Memory B cell (primary cell): Measurements from ENCODE around the gene EHMT1.
"Not testable (repeated sequence)": the region's sequence is repeated elsewhere in the genome, so short reads cannot be mapped to it uniquely, and the experiment has no call there.

ENCODE experiments used
- ATAC-seq: fragments of 150-1000 bp; cut with Tn5 transposase; 2 replicates; pipeline ENCODE4 v1.10.0; 2021; ENCODE audit warnings: low read depth, mild to moderate bottlenecking, moderate library complexity
- DNase-seq, 2 donors: peaks; one replicate each; pipeline ENCODE4 v3.0.0; 2022; ENCODE audit warnings: low spot score in 2 of 2
- H3K27ac Mint-ChIP-seq: one replicate; pipeline ENCODE4 v1.8.0; 2022; ENCODE audit warnings: mild to moderate bottlenecking, moderate library complexity, mixed read lengths
- H3K27me3 Mint-ChIP-seq: one replicate; pipeline ENCODE4 v1.8.0; 2022; ENCODE audit warnings: mixed read lengths
- H3K36me3 Mint-ChIP-seq: one replicate; pipeline ENCODE4 v1.8.0; 2022; ENCODE audit warnings: mild to moderate bottlenecking, mixed read lengths
- H3K4me1 Mint-ChIP-seq: one replicate; pipeline ENCODE4 v1.8.0; 2022; ENCODE audit warnings: mixed read lengths
- H3K4me3 Mint-ChIP-seq: one replicate; pipeline ENCODE4 v1.8.0; 2022; ENCODE audit warnings: mild to moderate bottlenecking, moderate library complexity, mixed read lengths
- H3K9me3 Mint-ChIP-seq: one replicate; pipeline ENCODE4 v1.8.0; 2022; ENCODE audit warnings: mixed read lengths

The EHMT1 gene

DNA sequence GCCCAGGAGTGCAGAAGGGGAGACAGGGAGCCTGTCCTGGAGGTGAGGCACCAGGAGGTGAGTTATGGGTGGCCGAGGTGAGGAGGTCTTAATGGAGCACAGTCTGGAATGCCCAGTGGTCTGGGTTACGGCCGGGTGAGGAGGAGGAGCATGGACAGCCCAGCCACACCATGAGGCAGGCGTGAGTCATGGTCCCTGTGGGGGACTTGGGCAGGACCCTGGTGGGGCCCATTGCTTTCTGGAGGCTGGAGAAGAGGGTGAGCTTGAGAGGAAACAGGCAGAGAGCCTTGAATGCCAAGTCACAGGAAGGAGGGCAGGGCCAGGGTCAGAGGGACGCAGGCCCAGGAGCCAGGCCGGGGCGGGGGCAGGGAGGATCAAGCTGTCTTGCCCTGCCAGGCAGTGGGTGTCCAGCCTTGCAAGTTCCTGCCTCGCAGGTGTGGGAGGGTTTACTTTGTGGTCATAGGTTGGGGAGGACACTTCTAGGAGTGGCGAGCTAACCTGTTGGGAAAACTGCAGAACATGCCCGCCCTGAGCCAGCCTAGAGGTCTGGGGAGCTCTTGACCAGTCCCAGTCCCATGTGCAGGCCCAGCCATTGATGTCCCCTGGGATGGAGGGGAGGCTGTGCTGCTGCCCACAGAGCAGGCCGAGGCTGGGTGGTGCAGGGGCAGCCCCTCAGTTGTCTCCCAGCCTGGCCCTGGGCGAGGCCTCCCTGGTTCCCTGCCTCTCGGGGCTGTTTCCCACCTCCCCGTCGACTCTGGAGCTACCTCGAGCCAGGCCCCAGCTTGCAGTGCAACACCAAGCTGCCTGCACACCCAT, 261.6 kb downstream of the EHMT1 start:
- no peak for DNase-seq
- no peaks in the 10 kb centered on the region for H3K4me1 Mint-ChIP-seq
- H3K27ac Mint-ChIP-seq: no peak overlapping the region
- ATAC-seq: no peak
- H3K4me3 Mint-ChIP-seq: no peak overlapping the region
- H3K36me3 Mint-ChIP-seq: peaks cover 2% of the 10 kb centered on the region
- H3K9me3 Mint-ChIP-seq: no peaks in the 10 kb centered on the region
- peaks cover 20% of the 10 kb centered on the region for H3K27me3 Mint-ChIP-seq

DNA sequence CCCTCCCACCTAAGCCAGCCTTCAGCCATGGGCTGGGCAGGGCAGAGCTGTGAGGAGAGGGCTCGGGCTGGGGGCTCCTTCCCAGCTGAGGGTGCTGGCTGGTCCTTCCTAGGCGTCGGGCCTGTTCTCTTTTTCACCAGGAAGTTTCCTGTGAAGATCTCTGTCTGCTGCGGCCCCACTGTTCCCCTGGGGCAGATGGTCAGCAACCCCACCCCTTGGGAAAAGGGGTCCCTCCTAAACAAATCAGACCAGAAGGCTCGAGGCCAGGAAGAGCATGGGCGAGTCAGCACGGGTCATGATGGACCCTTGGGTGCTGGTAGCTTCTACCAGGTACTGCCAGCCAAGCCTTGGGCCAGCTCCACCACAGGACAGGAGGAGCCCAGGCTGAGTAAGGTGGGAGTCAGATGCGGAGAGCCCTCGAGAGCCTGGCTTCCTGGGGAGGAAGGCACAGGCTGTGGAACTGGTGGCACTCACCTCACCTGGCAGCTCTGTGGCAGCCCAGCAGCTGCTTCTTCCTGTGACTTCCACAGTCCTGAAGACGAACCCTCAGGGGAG, 262.2 kb downstream of the EHMT1 start:
- peaks cover 19% of the 10 kb centered on the region for H3K27me3 Mint-ChIP-seq
- H3K27ac Mint-ChIP-seq: no peak overlapping the region
- H3K36me3 Mint-ChIP-seq: peaks cover 2% of the 10 kb centered on the region
- DNase-seq (no peak), ATAC-seq (no peak)
- H3K4me3 Mint-ChIP-seq: no peak overlapping the region
- no peaks in the 10 kb centered on the region for H3K9me3 Mint-ChIP-seq
- no peaks in the 10 kb centered on the region for H3K4me1 Mint-ChIP-seq

DNA sequence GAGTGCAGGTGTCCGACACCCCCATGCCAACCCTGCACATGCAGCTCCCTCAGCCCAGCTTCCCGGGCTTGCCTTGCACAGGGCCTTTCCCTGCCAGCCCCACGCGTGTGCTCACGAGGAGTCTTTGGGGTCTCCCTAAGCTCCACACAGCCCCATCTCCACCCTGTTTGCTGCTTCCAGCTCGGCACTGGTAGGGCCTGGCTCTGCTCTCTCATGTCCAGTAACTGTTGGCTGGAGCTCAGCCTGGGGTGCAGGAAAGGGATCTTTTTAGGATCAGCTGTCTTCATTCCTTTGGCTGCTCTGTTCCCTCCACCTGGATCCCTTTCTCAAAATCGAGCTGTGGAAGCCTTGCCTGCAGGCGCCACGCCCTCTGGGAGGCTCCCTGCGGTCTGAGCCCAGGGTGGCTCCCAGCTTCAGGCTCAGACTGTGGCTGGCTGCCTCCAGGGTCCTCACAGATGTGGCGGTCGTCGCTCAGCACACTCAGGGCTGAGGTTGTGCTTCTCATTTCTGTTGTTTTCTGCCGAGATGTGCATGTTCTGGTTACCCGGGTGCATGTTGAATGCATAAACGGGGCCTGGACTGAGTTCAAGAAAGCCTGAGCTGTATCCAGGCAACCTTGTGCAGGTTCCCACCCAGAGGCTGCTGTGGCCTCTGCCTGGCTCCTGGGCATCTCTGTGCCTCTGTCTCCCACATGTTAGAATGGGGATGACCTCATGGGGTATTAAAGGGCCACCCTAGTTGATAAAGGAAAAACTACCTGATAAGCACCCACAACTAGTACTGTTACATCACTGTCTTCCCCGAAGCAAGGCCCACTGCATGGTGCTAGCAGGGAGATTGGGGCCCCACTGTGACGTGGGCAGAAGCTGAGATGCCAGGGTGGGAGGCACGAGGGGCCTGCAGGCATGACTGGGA, 263.0 kb downstream of the EHMT1 start:
- H3K4me1 Mint-ChIP-seq: no peaks in the 10 kb centered on the region
- no peaks in the 10 kb centered on the region for H3K9me3 Mint-ChIP-seq
- DNase-seq (no peak), ATAC-seq (no peak)
- H3K27me3 Mint-ChIP-seq: peaks cover 18% of the 10 kb centered on the region
- no peaks in the 10 kb centered on the region for H3K36me3 Mint-ChIP-seq
- H3K27ac Mint-ChIP-seq: no peak overlapping the region
- no peak overlapping the region for H3K4me3 Mint-ChIP-seq

DNA sequence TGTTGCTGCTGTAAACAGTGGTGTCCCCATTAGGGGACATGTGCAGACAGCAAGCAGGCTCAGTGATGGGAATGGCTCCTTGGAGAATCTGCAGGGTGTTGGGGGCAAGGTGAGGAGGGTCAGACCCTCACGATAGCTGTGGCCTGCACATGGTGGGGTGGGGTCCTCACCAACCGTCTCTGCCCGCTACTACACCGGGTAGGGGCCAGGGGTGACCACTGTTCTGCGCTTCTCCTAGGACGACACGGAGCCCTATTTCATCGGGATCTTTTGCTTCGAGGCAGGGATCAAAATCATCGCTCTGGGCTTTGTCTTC, 263.7 kb downstream of the EHMT1 start:
- H3K9me3 Mint-ChIP-seq: no peaks in the 10 kb centered on the region

DNA sequence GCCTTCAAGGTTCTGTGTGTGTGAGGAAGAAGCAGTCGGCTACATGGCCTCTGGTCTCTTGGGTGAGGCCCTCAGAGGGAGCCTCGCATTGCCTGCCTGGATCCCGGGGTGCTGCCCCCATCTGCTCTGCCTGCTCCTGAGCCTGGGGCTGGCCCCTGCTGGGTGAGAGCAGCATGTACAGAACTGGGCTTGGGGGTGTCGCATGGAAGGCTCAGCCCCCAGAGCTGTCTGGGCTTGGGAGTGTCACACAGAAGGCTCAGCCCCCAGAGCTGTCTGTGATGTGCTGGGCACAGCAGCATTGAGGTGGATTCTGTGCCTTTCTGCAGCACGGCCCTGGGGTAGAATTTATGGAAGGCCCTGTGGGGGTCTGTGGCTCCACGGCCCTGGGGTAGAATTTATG, 265.2 kb downstream of the EHMT1 start:
- H3K4me3 Mint-ChIP-seq, H3K27ac Mint-ChIP-seq, ATAC-seq, H3K9me3 Mint-ChIP-seq, DNase-seq, H3K36me3 Mint-ChIP-seq, H3K4me1 Mint-ChIP-seq: not testable (repeated sequence)
- H3K27me3 Mint-ChIP-seq: peaks cover 18% of the 10 kb centered on the region

More for the DNA sequence above, 263.7 kb downstream of the EHMT1 start:
- H3K36me3 Mint-ChIP-seq: no peaks in the 10 kb centered on the region
- ATAC-seq: no peak
- peaks cover 18% of the 10 kb centered on the region for H3K27me3 Mint-ChIP-seq
- no peak overlapping the region for H3K4me3 Mint-ChIP-seq
- no peak overlapping the region for H3K27ac Mint-ChIP-seq
- DNase-seq: no peak
- H3K4me1 Mint-ChIP-seq: no peaks in the 10 kb centered on the region

DNA sequence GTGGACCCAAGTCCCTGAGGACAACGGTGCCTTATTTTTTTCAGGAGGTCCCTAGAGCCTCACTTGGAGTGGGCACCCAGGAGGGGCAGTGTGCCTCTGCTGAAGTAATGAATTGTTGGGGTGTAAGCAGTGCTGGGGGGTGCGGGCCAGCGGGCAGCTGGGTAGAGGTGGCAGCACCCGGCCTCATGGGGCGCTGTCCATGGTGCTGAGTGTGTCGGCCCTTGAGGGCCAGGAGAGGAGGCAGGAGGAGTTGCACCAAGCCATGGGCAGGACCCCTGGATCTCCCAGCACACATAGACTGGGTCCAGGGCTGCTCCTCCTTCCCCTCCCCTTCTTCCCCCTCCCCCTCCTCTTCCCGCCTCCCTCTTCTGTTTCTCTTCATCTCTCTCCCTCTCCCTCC, 265.7 kb downstream of the EHMT1 start:
- not testable (repeated sequence) for H3K36me3 Mint-ChIP-seq, DNase-seq, ATAC-seq, H3K27ac Mint-ChIP-seq, H3K9me3 Mint-ChIP-seq, H3K4me3 Mint-ChIP-seq, H3K4me1 Mint-ChIP-seq
- H3K27me3 Mint-ChIP-seq: peaks cover 18% of the 10 kb centered on the region

DNA sequence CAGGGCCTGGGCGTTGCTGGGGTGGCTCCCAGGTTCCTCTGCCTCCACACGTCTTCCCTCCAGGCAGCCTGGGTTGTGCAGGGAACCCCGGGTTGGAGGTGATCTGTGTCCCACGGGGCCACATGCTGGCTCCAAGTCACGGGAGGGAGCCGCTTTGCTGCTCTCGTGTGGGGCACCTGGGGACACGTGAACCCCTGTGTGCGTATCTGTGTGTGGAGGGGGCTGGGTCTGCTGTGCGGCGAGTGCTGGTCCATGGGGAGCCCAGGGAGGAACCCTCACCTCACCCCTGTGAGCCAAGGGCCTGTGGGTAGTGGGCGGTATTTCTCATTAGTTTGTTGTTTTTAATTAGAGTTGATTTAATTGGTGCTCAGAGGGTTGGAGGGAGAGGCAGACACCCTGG, 266.3 kb downstream of the EHMT1 start:
- DNase-seq, ATAC-seq, H3K27ac Mint-ChIP-seq, H3K4me1 Mint-ChIP-seq, H3K36me3 Mint-ChIP-seq, H3K4me3 Mint-ChIP-seq, H3K9me3 Mint-ChIP-seq: not testable (repeated sequence)
- H3K27me3 Mint-ChIP-seq: peaks cover 16% of the 10 kb centered on the region
